Measurements from ENCODE around the gene ETNK2.
"Not testable (repeated sequence)": the region's sequence is repeated elsewhere in the genome, so short reads cannot be mapped to it uniquely, and the experiment has no call there.

The ETNK2 gene

DNA sequence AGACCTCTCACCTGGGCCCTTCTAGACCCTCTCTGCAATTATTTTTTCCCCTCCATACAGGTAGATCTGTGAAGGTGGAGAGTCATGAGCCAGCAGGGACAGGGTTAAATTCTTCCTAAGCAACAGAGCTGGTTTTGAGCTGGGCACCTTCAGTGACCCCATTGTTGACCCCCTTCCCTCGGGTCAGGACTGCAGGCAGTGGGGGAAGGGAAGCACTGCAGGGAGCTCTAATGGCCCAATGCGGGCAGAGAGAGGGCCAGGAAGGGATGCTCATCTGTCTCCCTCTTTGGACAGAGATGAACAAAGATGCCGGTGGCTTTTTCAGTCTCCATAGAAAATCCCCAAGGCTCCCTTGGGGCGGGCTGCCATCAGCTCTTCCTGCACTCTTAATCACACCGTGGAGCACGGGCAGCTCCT is 57.5 kb downstream of the ETNK2 start:
- Mint-ChIP-seq H3K36me3 (ENCODE audit: low read depth) (no peaks in the 10 kb centered on the region), H3K4me1 (ENCODE audit: low read depth) (no peaks in the 10 kb centered on the region), H3K4me3 (no peak overlapping the region), H3K27ac (no peak overlapping the region), H3K9me3 (no peaks in the 10 kb centered on the region), H3K27me3 (no peaks in the 10 kb centered on the region)
- DNase-seq = no peak

GRCh38 chr1:204093781-204094180 is 58.1 kb downstream of the ETNK2 start:
- no peak overlapping the region for H3K27ac Mint-ChIP-seq
- H3K36me3 Mint-ChIP-seq (ENCODE audit: low read depth) = no peaks in the 10 kb centered on the region

GRCh38 chr1:204093421-204093717 is 58.5 kb downstream of the ETNK2 start:
- Mint-ChIP-seq H3K27me3 (no peaks in the 10 kb centered on the region), H3K27ac (no peak overlapping the region), H3K4me3 (no peak overlapping the region), H3K9me3 (no peaks in the 10 kb centered on the region), H3K4me1 (ENCODE audit: low read depth) (no peaks in the 10 kb centered on the region), H3K36me3 (ENCODE audit: low read depth) (no peaks in the 10 kb centered on the region)
- DNase-seq = no peak

More at GRCh38 chr1:204093781-204094180, 58.1 kb downstream of the ETNK2 start:
- no peak for DNase-seq
- Mint-ChIP-seq H3K4me1 (ENCODE audit: low read depth) (no peaks in the 10 kb centered on the region), H3K27me3 (no peaks in the 10 kb centered on the region), H3K9me3 (no peaks in the 10 kb centered on the region), H3K4me3 (no peak overlapping the region)

DNA sequence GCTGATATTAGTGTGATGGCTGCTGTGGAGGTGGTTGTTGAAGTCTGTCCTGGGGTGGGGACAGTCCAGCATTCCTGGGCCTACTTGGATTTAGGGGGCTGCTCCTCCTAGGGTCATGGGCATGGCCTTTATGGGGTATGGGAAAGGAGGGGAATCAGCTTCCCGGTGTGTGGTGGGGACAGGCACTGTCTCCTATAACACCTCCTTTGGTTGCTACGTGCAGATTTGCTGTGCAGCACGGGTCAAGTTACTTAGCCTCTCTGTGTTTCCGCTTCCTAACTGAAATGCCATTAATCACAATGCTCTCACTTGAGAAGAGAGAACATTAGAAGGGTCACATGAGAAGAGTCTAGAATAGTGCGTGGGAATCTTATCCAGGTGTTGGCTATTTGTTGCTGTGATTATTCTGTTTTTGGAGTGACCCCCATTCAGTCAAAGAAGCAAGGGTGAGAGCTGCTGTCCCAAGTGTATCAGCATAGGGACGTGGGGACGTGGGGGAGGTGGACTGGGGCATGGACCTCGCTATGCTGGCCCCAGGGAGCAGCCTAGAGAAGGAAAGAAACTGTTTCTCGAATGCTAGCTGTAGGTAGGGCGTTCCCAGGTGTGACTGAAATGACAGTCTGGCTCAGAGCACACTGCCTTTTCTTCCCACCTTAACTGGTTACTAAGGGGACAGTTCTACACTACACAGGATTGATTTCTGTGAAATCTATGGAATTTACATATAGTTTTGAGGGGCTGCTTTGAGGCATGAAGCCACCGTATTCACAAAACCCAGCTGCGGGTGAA is 59.0 kb downstream of the ETNK2 start:
- H3K36me3 Mint-ChIP-seq (ENCODE audit: low read depth) = no peaks in the 10 kb centered on the region
- no peaks in the 10 kb centered on the region for H3K4me1 Mint-ChIP-seq (ENCODE audit: low read depth)
- H3K9me3 Mint-ChIP-seq = no peaks in the 10 kb centered on the region
- H3K27me3 Mint-ChIP-seq = no peaks in the 10 kb centered on the region
- no peak overlapping the region for H3K27ac Mint-ChIP-seq
- H3K4me3 Mint-ChIP-seq = no peak overlapping the region
- no peak for DNase-seq

GRCh38 chr1:204091787-204092312 is 60.0 kb downstream of the ETNK2 start:
- Mint-ChIP-seq H3K4me3 (no peak overlapping the region), H3K27ac (no peak overlapping the region)

GRCh38 chr1:204091066-204091465 is 60.8 kb downstream of the ETNK2 start:
- no peak overlapping the region for H3K27ac Mint-ChIP-seq
- H3K27me3 Mint-ChIP-seq = no peaks in the 10 kb centered on the region
- H3K4me1 Mint-ChIP-seq (ENCODE audit: low read depth) = no peaks in the 10 kb centered on the region

More at GRCh38 chr1:204091787-204092312, 60.0 kb downstream of the ETNK2 start:
- H3K9me3 Mint-ChIP-seq = no peaks in the 10 kb centered on the region
- no peaks in the 10 kb centered on the region for H3K27me3 Mint-ChIP-seq
- H3K4me1 Mint-ChIP-seq (ENCODE audit: low read depth) = no peaks in the 10 kb centered on the region
- no peaks in the 10 kb centered on the region for H3K36me3 Mint-ChIP-seq (ENCODE audit: low read depth)
- DNase-seq = no peak

DNA sequence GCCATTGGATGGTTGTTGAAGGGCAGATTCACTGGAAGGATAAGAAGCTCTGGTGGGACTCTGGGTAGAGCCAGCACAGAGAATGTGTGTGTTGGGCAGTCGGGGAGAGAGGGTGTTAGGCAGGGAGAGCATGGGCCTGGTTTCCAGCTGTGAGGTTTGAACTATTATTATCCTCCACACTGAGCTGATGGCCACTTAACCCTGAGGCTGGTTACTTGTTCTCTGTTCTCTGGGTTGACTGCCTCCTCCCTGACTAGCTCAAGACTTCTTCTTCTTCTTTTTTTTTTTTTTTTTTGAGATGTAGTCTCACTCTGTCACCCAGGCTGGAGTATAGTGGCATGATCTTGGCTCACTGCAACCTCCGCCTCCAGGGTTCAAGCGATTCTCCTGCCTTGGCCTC is 61.7 kb downstream of the ETNK2 start:
- H3K9me3 Mint-ChIP-seq; H3K27ac Mint-ChIP-seq; H3K36me3 Mint-ChIP-seq (ENCODE audit: low read depth); H3K4me1 Mint-ChIP-seq (ENCODE audit: low read depth); H3K4me3 Mint-ChIP-seq; H3K27me3 Mint-ChIP-seq; DNase-seq: not testable (repeated sequence)

More at GRCh38 chr1:204091066-204091465, 60.8 kb downstream of the ETNK2 start:
- no peaks in the 10 kb centered on the region for H3K9me3 Mint-ChIP-seq
- no peaks in the 10 kb centered on the region for H3K36me3 Mint-ChIP-seq (ENCODE audit: low read depth)
- no peak overlapping the region for H3K4me3 Mint-ChIP-seq
- no peak for DNase-seq

DNA sequence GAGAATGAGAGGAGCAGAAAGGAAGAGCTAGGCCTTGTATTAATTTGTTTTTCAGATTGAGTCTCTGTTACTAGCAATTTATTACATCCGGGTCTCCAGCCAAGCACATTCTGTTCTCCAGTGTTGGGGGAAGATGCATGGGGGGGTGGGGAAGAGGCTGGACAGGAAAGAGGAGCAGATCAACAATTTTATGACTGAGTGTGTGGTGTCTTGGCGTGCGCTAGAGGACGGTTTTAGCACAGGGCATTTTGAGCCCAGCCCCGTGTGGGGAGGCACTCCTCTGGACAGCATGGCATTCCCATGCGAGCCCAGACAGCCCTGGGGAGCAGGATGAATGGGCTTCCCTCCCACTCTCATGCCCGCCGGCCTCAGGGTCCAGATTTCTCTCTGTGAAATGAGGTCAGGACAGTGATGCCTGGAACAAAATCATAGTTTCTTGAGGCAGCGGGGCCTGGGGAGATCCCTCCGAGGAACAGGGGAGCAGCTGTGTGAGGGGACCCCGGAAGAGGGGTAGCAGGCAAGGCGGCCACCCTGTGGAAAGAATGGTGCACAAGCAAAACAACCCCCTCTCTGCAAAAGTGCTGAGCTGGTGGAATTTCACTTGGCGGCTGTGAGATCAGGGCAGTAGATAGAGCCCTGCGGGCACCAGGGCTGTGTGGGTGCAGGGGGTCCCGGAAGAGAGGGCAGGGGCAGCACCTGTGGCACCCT is 62.6 kb downstream of the ETNK2 start:
- DNase-seq = no peak
- H3K4me3 Mint-ChIP-seq = no peak overlapping the region

GRCh38 chr1:204088596-204088995 is 63.2 kb downstream of the ETNK2 start:
- no peak overlapping the region for H3K27ac Mint-ChIP-seq
- H3K36me3 Mint-ChIP-seq (ENCODE audit: low read depth) = no peaks in the 10 kb centered on the region
- no peaks in the 10 kb centered on the region for H3K27me3 Mint-ChIP-seq
- no peak overlapping the region for H3K4me3 Mint-ChIP-seq
- no peaks in the 10 kb centered on the region for H3K4me1 Mint-ChIP-seq (ENCODE audit: low read depth)
- DNase-seq = no peak
- H3K9me3 Mint-ChIP-seq = no peaks in the 10 kb centered on the region

More for the DNA sequence above, 62.6 kb downstream of the ETNK2 start:
- Mint-ChIP-seq H3K27ac (no peak overlapping the region), H3K9me3 (no peaks in the 10 kb centered on the region), H3K27me3 (no peaks in the 10 kb centered on the region), H3K36me3 (ENCODE audit: low read depth) (no peaks in the 10 kb centered on the region), H3K4me1 (ENCODE audit: low read depth) (no peaks in the 10 kb centered on the region)

- Mint-ChIP-seq H3K27me3 (no peaks in the 10 kb centered on the region), H3K36me3 (ENCODE audit: low read depth) (no peaks in the 10 kb centered on the region), H3K9me3 (no peaks in the 10 kb centered on the region), H3K4me1 (ENCODE audit: low read depth) (no peaks in the 10 kb centered on the region), H3K4me3 (no peak overlapping the region), H3K27ac (no peak overlapping the region)
- DNase-seq = no peak
Observed at GRCh38 chr1:204087893-204088528, 63.8 kb downstream of the ETNK2 start.

- H3K36me3 Mint-ChIP-seq (ENCODE audit: low read depth) = no peaks in the 10 kb centered on the region
- no peaks in the 10 kb centered on the region for H3K9me3 Mint-ChIP-seq
- no peak overlapping the region for H3K27ac Mint-ChIP-seq
- no peaks in the 10 kb centered on the region for H3K4me1 Mint-ChIP-seq (ENCODE audit: low read depth)
- no peaks in the 10 kb centered on the region for H3K27me3 Mint-ChIP-seq
- no peak for DNase-seq
- no peak overlapping the region for H3K4me3 Mint-ChIP-seq
Observed at GRCh38 chr1:204087181-204087892, 64.5 kb downstream of the ETNK2 start.

DNA sequence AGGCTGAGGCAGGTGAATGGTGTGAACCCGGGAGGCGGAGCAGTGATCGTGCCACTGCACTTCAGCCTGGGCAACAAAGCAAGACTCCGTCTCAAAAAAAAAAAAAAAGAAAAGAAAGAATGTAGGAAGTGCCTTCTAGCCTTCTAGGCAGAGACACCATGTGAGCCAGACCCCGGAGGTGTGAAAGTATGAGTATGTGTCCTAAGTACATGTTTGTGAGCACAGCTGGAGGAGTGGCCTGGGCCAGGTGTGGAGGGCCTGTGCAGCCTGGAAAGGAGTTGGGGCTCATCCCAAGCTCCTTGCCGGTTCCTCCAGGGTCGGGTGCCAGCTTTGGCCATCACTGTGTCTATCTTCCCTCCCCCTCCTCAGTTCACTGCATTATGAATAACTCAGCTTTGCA is 66.0 kb downstream of the ETNK2 start:
- Mint-ChIP-seq H3K27ac (no peak overlapping the region), H3K9me3 (no peaks in the 10 kb centered on the region), H3K36me3 (ENCODE audit: low read depth) (no peaks in the 10 kb centered on the region), H3K27me3 (peaks cover 3% of the 10 kb centered on the region), H3K4me3 (no peak overlapping the region), H3K4me1 (ENCODE audit: low read depth) (no peaks in the 10 kb centered on the region)
- DNase-seq = no peak

DNA sequence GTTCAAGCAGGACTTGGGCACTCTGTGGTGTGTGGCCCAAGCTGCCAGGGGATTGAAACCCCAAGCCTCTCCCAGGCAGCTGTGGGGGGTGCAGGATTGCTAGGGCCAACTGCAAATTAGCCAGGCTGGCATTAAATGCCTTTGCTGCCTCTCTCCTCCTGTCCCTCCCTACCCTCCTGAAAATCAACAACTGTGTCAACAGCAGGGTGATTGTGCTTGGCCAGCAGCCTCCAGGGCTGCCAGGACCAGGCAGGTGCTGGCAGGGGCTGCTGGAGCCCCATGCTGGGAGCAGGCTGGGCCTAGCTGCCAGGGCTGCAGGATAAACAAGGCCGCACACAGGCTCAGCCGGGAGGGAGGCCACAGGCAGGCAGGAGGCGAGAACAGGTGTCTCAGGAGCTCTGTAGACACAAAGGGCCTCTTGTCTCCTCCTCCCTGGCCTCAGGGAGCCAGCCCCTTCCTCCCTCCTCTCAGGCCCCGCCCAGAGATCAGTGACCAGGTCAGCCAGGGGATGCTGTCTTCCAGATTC is 67.5 kb downstream of the ETNK2 start:
- H3K27ac Mint-ChIP-seq = no peak overlapping the region
- no peak for DNase-seq
- H3K36me3 Mint-ChIP-seq (ENCODE audit: low read depth) = no peaks in the 10 kb centered on the region
- no peaks in the 10 kb centered on the region for H3K4me1 Mint-ChIP-seq (ENCODE audit: low read depth)
- peaks cover 3% of the 10 kb centered on the region for H3K27me3 Mint-ChIP-seq
- no peaks in the 10 kb centered on the region for H3K9me3 Mint-ChIP-seq
- H3K4me3 Mint-ChIP-seq = no peak overlapping the region

GRCh38 chr1:204083491-204083890 is 68.4 kb downstream of the ETNK2 start:
- Mint-ChIP-seq H3K27ac (no peak overlapping the region), H3K36me3 (ENCODE audit: low read depth) (no peaks in the 10 kb centered on the region), H3K4me3 (no peak overlapping the region), H3K4me1 (ENCODE audit: low read depth) (no peaks in the 10 kb centered on the region), H3K27me3 (peaks cover 8% of the 10 kb centered on the region), H3K9me3 (no peaks in the 10 kb centered on the region)
- no peak for DNase-seq

All from activated T-cell treated with anti-CD3 and anti-CD28 coated beads, Interleukin-2, amount 50 U/mL, for 24 hours (primary cell).